ENCODE results near the gene LSR. TPM values are rescaled to one million over a fixed set of nuclear protein-coding genes. Genes with fewer than 3 reads are reported as not detected.

The LSR gene
- total RNA-seq, 1 donor from 2014 or later: 74.1 TPM

GRCh38 chr19:35205733-35206323, 43.0 kb upstream of the LSR start:
- no peak for ATAC-seq
- H3K27ac ChIP-seq: peak overlapping the region; percentile 46
- peaks cover 25% of the 10 kb centered on the region for H3K4me1 ChIP-seq
- intact Hi-C loops (cut with DNase I): no loop called here
- no peak overlapping the region for H3K4me3 ChIP-seq
- no peaks in the 10 kb centered on the region for H3K9me3 ChIP-seq
- H3K27me3 ChIP-seq (ENCODE audit: low read depth): no peaks in the 10 kb centered on the region
- DNase-seq: no peak
- H3K36me3 ChIP-seq: no peaks in the 10 kb centered on the region
- no peak for TF ChIP-seq CTCF (IDR thresholded peaks at IDR 0.05)

- no peaks in the 10 kb centered on the region for H3K36me3 ChIP-seq
- ATAC-seq: no peak
- no peaks in the 10 kb centered on the region for H3K27me3 ChIP-seq (ENCODE audit: low read depth)
- no peak overlapping the region for H3K4me3 ChIP-seq
- no peak for DNase-seq
- intact Hi-C loops (cut with DNase I): no loop called here
- no peaks in the 10 kb centered on the region for H3K9me3 ChIP-seq
- peak overlapping the region; percentile 46 for H3K27ac ChIP-seq
- no peak for TF ChIP-seq CTCF (IDR thresholded peaks at IDR 0.05)
- peaks cover 31% of the 10 kb centered on the region for H3K4me1 ChIP-seq
Observed at GRCh38 chr19:35206379-35206778, 42.4 kb upstream of the LSR start.

- no peak for DNase-seq
Observed at GRCh38 chr19:35206855-35207254, 41.9 kb upstream of the LSR start.

GRCh38 chr19:35207391-35207871, 41.4 kb upstream of the LSR start:
- TF ChIP-seq CTCF (IDR thresholded peaks at IDR 0.05): no peak
- no peaks in the 10 kb centered on the region for H3K36me3 ChIP-seq
- H3K9me3 ChIP-seq: no peaks in the 10 kb centered on the region
- H3K4me1 ChIP-seq: peaks cover 41% of the 10 kb centered on the region
- ATAC-seq (no peak), DNase-seq (no peak)
- H3K27ac ChIP-seq: no peak overlapping the region
- no peak overlapping the region for H3K4me3 ChIP-seq
- intact Hi-C loops (cut with DNase I): no loop called here
- no peaks in the 10 kb centered on the region for H3K27me3 ChIP-seq (ENCODE audit: low read depth)

More at GRCh38 chr19:35206855-35207254, 41.9 kb upstream of the LSR start:
- peaks cover 35% of the 10 kb centered on the region for H3K4me1 ChIP-seq
- no peak for ATAC-seq
- H3K36me3 ChIP-seq: no peaks in the 10 kb centered on the region
- no peak overlapping the region for H3K4me3 ChIP-seq
- no peaks in the 10 kb centered on the region for H3K27me3 ChIP-seq (ENCODE audit: low read depth)
- intact Hi-C loops (cut with DNase I): no loop called here
- H3K27ac ChIP-seq: no peak overlapping the region
- no peak for TF ChIP-seq CTCF (IDR thresholded peaks at IDR 0.05)
- H3K9me3 ChIP-seq: no peaks in the 10 kb centered on the region

- H3K9me3 ChIP-seq: no peaks in the 10 kb centered on the region
- DNase-seq (no peak), ATAC-seq (no peak)
- H3K4me3 ChIP-seq: no peak overlapping the region
- H3K36me3 ChIP-seq: no peaks in the 10 kb centered on the region
- intact Hi-C loops (cut with DNase I): no loop called here
- no peaks in the 10 kb centered on the region for H3K27me3 ChIP-seq (ENCODE audit: low read depth)
- no peak for TF ChIP-seq CTCF (IDR thresholded peaks at IDR 0.05)
- H3K27ac ChIP-seq: no peak overlapping the region
- peaks cover 48% of the 10 kb centered on the region for H3K4me1 ChIP-seq
Observed at GRCh38 chr19:35208121-35208520, 40.7 kb upstream of the LSR start.
